ENCODE data around the gene KLF13.

KLF13 gene

DNA sequence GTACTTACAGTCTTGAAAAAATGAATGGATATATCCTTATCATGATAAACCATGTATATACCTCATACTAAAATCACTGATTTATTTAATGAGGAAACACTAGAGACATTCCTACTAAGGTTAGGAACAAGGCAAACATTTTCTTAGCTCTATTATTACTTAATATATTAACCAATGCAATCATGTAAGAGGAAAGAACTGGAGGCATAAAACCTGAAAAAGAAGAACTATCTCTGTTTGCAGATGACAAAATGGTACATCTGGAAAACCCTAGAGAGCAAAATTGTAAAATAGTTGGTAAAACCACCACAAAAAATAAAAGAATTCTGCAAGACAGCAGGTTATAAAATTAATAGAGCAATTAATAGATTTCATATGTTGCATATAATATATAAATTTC is 81.2 kb downstream of the KLF13 start:
- no peak for DNase-seq

DNA sequence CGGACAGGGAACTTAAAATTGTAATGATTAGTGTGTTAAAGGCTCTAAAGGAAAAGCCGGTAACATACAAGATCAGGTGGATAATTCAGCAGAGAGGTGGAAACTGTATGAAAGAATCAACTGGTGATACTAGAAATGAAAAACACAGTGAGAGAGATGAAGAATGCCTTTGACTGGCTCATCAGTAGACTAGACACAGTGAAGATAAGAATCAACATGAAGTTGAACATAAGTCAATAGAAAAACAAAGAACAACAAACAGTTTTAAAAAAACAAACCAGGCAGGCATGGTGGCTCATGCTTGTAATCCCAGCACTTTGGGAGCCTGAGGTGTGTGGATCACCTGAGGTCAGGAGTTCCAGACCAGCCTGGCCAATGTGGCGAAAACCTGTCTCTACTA is 82.1 kb downstream of the KLF13 start:
- DNase-seq: no peak

DNA sequence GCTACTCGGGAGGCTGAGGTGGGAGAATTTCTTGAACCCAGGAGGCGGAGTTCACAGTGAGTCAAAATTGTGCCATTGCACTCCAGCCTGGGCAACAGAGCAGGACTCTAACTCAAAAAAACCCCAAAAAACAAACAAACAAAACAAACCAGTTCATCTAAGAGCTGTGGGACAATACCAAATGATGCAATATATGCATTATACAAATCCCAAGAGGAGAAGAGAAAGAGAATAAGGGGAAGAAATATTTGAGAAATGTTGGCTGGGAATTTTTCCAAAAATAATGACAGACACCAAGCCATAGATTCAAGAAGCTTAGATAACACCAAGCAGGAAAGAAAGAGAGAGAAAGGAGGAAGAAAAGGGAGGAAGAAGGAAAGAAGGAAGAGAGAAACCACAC is 82.5 kb downstream of the KLF13 start:
- no peak for DNase-seq

DNA sequence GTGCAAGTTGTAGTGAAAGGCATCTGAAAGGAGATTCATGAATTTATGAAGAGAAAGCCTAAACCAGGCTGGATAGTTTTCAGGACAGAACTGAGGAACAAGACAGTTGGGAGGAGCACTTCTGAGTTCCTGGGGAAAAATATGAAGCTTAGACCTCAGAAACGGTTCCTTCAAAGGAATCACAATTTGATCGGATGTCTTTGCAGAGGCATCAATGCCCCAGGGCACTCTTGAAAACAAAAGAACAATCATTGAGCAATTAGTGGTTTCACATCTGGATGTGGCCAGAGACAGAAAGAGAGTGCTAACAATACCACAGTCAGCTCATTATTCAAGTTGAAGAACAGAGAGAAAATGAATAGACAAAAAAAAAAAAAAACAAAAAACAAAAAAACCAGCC is 86.2 kb downstream of the KLF13 start:
- no peak for DNase-seq

DNA sequence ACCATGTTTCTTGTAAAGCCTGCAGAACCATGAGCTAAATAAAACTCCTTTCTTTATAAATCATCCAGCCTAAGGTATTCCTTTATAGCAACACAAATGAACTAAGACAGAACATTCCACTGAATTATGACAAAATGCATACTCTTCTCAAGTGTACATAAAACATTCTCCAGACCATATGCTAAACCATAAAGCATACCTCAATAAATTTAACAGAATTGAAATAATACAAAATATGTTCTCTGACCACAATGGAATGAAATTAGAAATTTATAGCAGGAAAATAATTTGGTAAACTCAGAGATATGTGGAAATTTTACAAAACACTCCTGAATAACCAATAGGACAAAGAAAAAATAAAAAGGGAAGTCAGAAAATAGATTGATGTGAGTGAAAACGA is 88.6 kb downstream of the KLF13 start:
- DNase-seq: no peak

DNA sequence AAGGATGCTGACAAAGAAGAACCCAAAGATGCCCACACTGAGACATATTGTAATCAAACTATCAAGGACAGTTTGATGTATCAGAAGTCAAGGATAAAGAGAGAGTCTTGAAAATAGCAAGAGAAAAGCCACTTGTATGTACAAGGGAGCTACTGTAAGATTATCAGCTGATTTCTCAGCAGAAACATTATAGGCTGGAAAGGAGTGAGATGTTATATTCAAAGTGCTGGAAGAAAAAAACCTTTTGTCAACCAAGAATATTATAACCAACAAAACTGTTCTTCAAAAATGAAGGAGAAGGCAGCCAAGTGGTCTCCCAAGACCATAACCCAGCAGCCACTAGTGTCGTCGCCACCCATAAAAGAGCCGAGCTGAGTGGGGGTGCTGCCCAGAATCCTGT is 93.2 kb downstream of the KLF13 start:
- no peak for DNase-seq

DNA sequence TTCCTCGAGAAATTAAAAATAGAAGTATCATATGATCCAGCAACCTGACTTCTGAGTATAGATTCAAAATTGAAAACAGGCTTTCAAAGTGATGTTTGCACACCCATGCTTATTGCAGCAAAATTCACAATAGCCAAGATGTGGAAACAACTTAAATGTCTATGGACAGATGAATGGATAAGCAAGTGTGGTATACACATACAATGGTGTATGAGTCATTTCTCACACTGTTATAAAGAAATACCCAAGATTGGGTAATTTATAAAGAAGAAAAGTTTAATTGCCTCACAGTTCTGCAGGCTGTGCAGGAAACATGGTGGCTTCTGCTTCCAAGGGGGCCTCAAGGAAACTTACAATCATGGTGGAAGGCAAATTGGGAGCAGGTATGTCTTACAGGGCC is 100.8 kb downstream of the KLF13 start:
- no peak for DNase-seq
